MCF 10A (cell line): Measurements from ENCODE around the gene PHF21B. TPM values are rescaled to one million over a fixed set of nuclear protein-coding genes. Genes with fewer than 3 reads are reported as not detected.

Experiments
- BruUV-seq: library from RNA; stranded (reverse); fragments of 400-500 nt; replicated peaks from 2 replicates; lab custom pipeline; 2021; lab: Mats Ljungman, UMichigan
- CTCF ChIA-PET: fragments of 300-600 bp; sonication (Branson Sonifier 250); formaldehyde crosslinking; extraction: SDS; loops from one replicate; lab custom pipeline; 2021; ENCODE audit warnings: antibody characterized with exemption, inconsistent platforms; lab: Yijun Ruan, JAX
- POLR2A ChIA-PET: fragments of 300-600, 350-650 bp; sonication (Branson Sonifier 250); formaldehyde crosslinking; extraction: SDS; loops from one replicate; lab custom pipeline; 2020; ENCODE audit warnings: antibody characterized with exemption, inconsistent platforms; lab: Yijun Ruan, JAX
- DNase-seq: peaks from one replicate; pipeline ENCODE4 v3.0.0-alpha.2; 2018; ENCODE audit not compliant: unreplicated experiment
- H3K27ac Mint-ChIP-seq: one replicate; pipeline ENCODE4 v1.8.0; 2022; ENCODE audit warnings: mild to moderate bottlenecking, low read depth, mixed read lengths; ENCODE audit not compliant: unreplicated experiment
- H3K27me3 Mint-ChIP-seq: one replicate; pipeline ENCODE4 v1.8.0; 2022; ENCODE audit warnings: mixed read lengths; ENCODE audit not compliant: insufficient read depth, unreplicated experiment
- H3K36me3 Mint-ChIP-seq: one replicate; pipeline ENCODE4 v1.8.0; 2022; ENCODE audit warnings: mild to moderate bottlenecking, moderate library complexity, mixed read lengths; ENCODE audit not compliant: insufficient read depth, unreplicated experiment
- H3K4me1 Mint-ChIP-seq: one replicate; pipeline ENCODE4 v1.8.0; 2022; ENCODE audit warnings: mixed read lengths; ENCODE audit not compliant: insufficient read depth, unreplicated experiment
- H3K4me3 Mint-ChIP-seq: one replicate; pipeline ENCODE4 v1.8.0; 2022; ENCODE audit warnings: mild to moderate bottlenecking, moderate library complexity, mixed read lengths; ENCODE audit not compliant: unreplicated experiment
- H3K9me3 Mint-ChIP-seq: one replicate; pipeline ENCODE4 v1.8.0; 2022; ENCODE audit warnings: mixed read lengths; ENCODE audit not compliant: unreplicated experiment
- intact Hi-C: fragments of 100-400 bp; cut with micrococcal nuclease; formaldehyde crosslinking; loops from 2 replicates; pipeline ENCODE4 v1.14.1; 2022
- total RNA-seq: library from RNA; stranded (reverse); gene quantifications from 2 replicates; pipeline ENCODE4 v1.2.3, GENCODE V29; 2022
- TF ChIP-seq, protein P1 (sequence below): fragments of 200-600 bp; IDR thresholded peaks from one replicate; pipeline ENCODE4 v1.8.0; 2022; ENCODE audit warnings: antibody characterized with exemption, mild to moderate bottlenecking; ENCODE audit not compliant: unreplicated experiment

Gene PHF21B
- total RNA-seq, 1 experiment from 2014 or later, result 0.75 TPM

GRCh38 chr22:44890416-44891292 lies 119.2 kb downstream of the PHF21B start:
- no TSS peak for BruUV-seq
- Mint-ChIP-seq H3K9me3 (no peaks in the 10 kb centered on the region), H3K4me1 (no peaks in the 10 kb centered on the region), H3K27me3 (no peaks in the 10 kb centered on the region), H3K4me3 (no peak overlapping the region), H3K27ac (no peak overlapping the region), H3K36me3 (peaks cover 4% of the 10 kb centered on the region)
- CTCF ChIA-PET, result interaction anchor here (0.6 kb wide), 1 partner anchor 61 kb away, joined by 4 read pairs; no protein-coding TSS in a partner anchor
- intact Hi-C loops, result no loop called here
- POLR2A ChIA-PET, result no interaction called here
- DNase-seq, result no peak
- TF ChIP-seq, protein P1, sequence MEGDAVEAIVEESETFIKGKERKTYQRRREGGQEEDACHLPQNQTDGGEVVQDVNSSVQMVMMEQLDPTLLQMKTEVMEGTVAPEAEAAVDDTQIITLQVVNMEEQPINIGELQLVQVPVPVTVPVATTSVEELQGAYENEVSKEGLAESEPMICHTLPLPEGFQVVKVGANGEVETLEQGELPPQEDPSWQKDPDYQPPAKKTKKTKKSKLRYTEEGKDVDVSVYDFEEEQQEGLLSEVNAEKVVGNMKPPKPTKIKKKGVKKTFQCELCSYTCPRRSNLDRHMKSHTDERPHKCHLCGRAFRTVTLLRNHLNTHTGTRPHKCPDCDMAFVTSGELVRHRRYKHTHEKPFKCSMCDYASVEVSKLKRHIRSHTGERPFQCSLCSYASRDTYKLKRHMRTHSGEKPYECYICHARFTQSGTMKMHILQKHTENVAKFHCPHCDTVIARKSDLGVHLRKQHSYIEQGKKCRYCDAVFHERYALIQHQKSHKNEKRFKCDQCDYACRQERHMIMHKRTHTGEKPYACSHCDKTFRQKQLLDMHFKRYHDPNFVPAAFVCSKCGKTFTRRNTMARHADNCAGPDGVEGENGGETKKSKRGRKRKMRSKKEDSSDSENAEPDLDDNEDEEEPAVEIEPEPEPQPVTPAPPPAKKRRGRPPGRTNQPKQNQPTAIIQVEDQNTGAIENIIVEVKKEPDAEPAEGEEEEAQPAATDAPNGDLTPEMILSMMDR, result no peak

- POLR2A ChIA-PET, result no interaction called here
- DNase-seq, result no peak
- no peaks in the 10 kb centered on the region for H3K4me1 Mint-ChIP-seq
- intact Hi-C loops, result no loop called here
- no TSS peak for BruUV-seq
- no peaks in the 10 kb centered on the region for H3K9me3 Mint-ChIP-seq
- no peaks in the 10 kb centered on the region for H3K27me3 Mint-ChIP-seq
- H3K36me3 Mint-ChIP-seq, result peaks cover 4% of the 10 kb centered on the region
- no peak overlapping the region for H3K4me3 Mint-ChIP-seq
- TF ChIP-seq, protein P1, result no peak
- CTCF ChIA-PET, result no interaction called here
- no peak overlapping the region for H3K27ac Mint-ChIP-seq
Measured at GRCh38 chr22:44889255-44889878, 120.4 kb downstream of the PHF21B start.

- Mint-ChIP-seq H3K4me3 (no peak overlapping the region), H3K36me3 (peaks cover 4% of the 10 kb centered on the region), H3K27me3 (no peaks in the 10 kb centered on the region), H3K9me3 (no peaks in the 10 kb centered on the region), H3K4me1 (no peaks in the 10 kb centered on the region), H3K27ac (no peak overlapping the region)
- intact Hi-C loops, result no loop called here
- ChIA-PET CTCF (interaction anchor here (0.5 kb wide), 1 partner anchor 69 kb away, joined by 4 read pairs; no protein-coding TSS in a partner anchor), POLR2A (no interaction called here)
- TF ChIP-seq, protein P1, result no peak
- DNase-seq, result no peak
- BruUV-seq, result no TSS peak
Measured at GRCh38 chr22:44888491-44889254, 121.1 kb downstream of the PHF21B start.

GRCh38 chr22:44887941-44888366 lies 121.9 kb downstream of the PHF21B start:
- no peak overlapping the region for H3K27ac Mint-ChIP-seq
- CTCF ChIA-PET, result no interaction called here
- intact Hi-C loops, result no loop called here
- BruUV-seq, result no TSS peak
- no peak overlapping the region for H3K4me3 Mint-ChIP-seq
- H3K9me3 Mint-ChIP-seq, result no peaks in the 10 kb centered on the region
- DNase-seq, result no peak
- no peaks in the 10 kb centered on the region for H3K27me3 Mint-ChIP-seq
- POLR2A ChIA-PET, result no interaction called here
- TF ChIP-seq, protein P1, result no peak
- H3K36me3 Mint-ChIP-seq, result peaks cover 4% of the 10 kb centered on the region
- H3K4me1 Mint-ChIP-seq, result no peaks in the 10 kb centered on the region
